Upper lobe of right lung (tissue), 1 donor: ENCODE data around the gene KCNJ13. TPM values are rescaled to one million over a fixed set of nuclear protein-coding genes. Genes with fewer than 3 reads are reported as not detected.

ENCODE experiments used
- ATAC-seq: fragments of 200-7000 bp; cut with Tn5 transposase; one replicate; pipeline ENCODE4 v1.9.1; 2020; ENCODE audit warnings: mild to moderate bottlenecking, moderate library complexity
- DNase-seq: peaks from one replicate; pipeline ENCODE4 v3.0.0-alpha.2; 2020
- H3K27ac ChIP-seq: fragments of 200-600 bp; one replicate; pipeline ENCODE4 v1.8.0; 2022
- H3K27me3 ChIP-seq: fragments of 200-600 bp; one replicate; pipeline ENCODE4 v1.8.0; 2022; ENCODE audit warnings: mild to moderate bottlenecking
- H3K36me3 ChIP-seq: fragments of 200-600 bp; one replicate; pipeline ENCODE4 v1.8.0; 2022
- H3K4me1 ChIP-seq: fragments of 200-600 bp; one replicate; pipeline ENCODE4 v1.8.0; 2022
- H3K4me3 ChIP-seq: fragments of 200-600 bp; one replicate; pipeline ENCODE4 v1.8.0; 2022; ENCODE audit warnings: mild to moderate bottlenecking
- H3K9me3 ChIP-seq: fragments of 200-600 bp; one replicate; pipeline ENCODE4 v1.8.0; 2022
- intact Hi-C: fragments of 100-400 bp; cut with DNase I; formaldehyde crosslinking; loops from one replicate; pipeline ENCODE4 v1.11.0; 2022
- total RNA-seq: library from RNA; stranded (reverse); fragmentation: NEBNext Ultra II Directional; extraction: Animal tissue kit (Norgen Biotek cat#: 25700); gene quantifications from one replicate; pipeline ENCODE4 v1.2.1, GENCODE V29; 2021
- TF ChIP-seq, protein P1 (sequence below): fragments of 200-600 bp; IDR thresholded peaks from one replicate; pipeline ENCODE4 v1.8.0; 2022; ENCODE audit warnings: antibody characterized with exemption
- donor health status: DM: no; HTN: yes; CAD: no; lungs with severe emphysema.

The KCNJ13 gene
- total RNA-seq, 1 donor from 2014 or later: not detected

DNA sequence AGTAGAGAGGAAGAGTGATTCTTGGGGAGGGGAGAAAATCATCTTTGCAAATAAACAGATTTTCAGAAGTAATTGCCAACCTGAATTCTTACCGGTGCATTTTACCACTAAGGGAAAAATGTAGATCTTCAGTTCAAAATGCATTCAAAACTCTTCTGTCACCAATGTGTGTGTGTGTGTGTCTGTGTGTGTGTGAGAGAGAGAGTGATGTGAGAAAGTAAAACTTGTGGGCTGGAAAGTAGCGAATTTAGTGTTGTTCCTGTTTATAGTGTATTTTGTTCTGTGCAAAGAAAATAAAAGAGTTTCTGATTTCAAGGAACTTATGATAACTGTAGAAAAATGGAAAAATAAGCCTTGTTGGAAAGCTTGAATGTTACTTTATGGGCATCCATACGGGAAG lies 27.0 kb downstream of the KCNJ13 start:
- intact Hi-C loops: no loop called here
- ATAC-seq: no peak
- peaks cover 64% of the 10 kb centered on the region for H3K36me3 ChIP-seq

GRCh38 chr2:232748038-232748437 lies 28.3 kb downstream of the KCNJ13 start:
- intact Hi-C loops: no loop called here
- Histone ChIP-seq H3K27me3 (no peaks in the 10 kb centered on the region), H3K4me1 (no peaks in the 10 kb centered on the region), H3K36me3 (peaks cover 57% of the 10 kb centered on the region), H3K9me3 (no peaks in the 10 kb centered on the region), H3K27ac (no peak overlapping the region), H3K4me3 (no peak overlapping the region)
- TF ChIP-seq, protein P1, sequence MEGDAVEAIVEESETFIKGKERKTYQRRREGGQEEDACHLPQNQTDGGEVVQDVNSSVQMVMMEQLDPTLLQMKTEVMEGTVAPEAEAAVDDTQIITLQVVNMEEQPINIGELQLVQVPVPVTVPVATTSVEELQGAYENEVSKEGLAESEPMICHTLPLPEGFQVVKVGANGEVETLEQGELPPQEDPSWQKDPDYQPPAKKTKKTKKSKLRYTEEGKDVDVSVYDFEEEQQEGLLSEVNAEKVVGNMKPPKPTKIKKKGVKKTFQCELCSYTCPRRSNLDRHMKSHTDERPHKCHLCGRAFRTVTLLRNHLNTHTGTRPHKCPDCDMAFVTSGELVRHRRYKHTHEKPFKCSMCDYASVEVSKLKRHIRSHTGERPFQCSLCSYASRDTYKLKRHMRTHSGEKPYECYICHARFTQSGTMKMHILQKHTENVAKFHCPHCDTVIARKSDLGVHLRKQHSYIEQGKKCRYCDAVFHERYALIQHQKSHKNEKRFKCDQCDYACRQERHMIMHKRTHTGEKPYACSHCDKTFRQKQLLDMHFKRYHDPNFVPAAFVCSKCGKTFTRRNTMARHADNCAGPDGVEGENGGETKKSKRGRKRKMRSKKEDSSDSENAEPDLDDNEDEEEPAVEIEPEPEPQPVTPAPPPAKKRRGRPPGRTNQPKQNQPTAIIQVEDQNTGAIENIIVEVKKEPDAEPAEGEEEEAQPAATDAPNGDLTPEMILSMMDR: no peak
- ATAC-seq (no peak), DNase-seq (no peak)

More for the DNA sequence above, 27.0 kb downstream of the KCNJ13 start:
- no peaks in the 10 kb centered on the region for H3K27me3 ChIP-seq
- no peak overlapping the region for H3K27ac ChIP-seq
- TF ChIP-seq, protein P1: no peak
- DNase-seq: no peak
- H3K4me3 ChIP-seq: no peak overlapping the region
- no peaks in the 10 kb centered on the region for H3K4me1 ChIP-seq
- H3K9me3 ChIP-seq: no peaks in the 10 kb centered on the region

- TF ChIP-seq, protein P1: no peak
- intact Hi-C loops: no loop called here
- DNase-seq: no peak
Observed at GRCh38 chr2:232744963-232745362, 31.4 kb downstream of the KCNJ13 start.

GRCh38 chr2:232741972-232742371 lies 34.4 kb downstream of the KCNJ13 start:
- no peaks in the 10 kb centered on the region for H3K27me3 ChIP-seq
- DNase-seq: no peak
- intact Hi-C loops: no loop called here
- no peak overlapping the region for H3K4me3 ChIP-seq
- H3K4me1 ChIP-seq: no peaks in the 10 kb centered on the region
- no peaks in the 10 kb centered on the region for H3K9me3 ChIP-seq
- H3K27ac ChIP-seq: no peak overlapping the region
- ATAC-seq: no peak
- H3K36me3 ChIP-seq: peaks cover 18% of the 10 kb centered on the region
- TF ChIP-seq, protein P1: no peak

More at GRCh38 chr2:232744963-232745362, 31.4 kb downstream of the KCNJ13 start:
- Histone ChIP-seq H3K4me3 (no peak overlapping the region), H3K27ac (no peak overlapping the region), H3K9me3 (no peaks in the 10 kb centered on the region), H3K36me3 (peaks cover 29% of the 10 kb centered on the region), H3K27me3 (no peaks in the 10 kb centered on the region), H3K4me1 (no peaks in the 10 kb centered on the region)
- no peak for ATAC-seq

DNA sequence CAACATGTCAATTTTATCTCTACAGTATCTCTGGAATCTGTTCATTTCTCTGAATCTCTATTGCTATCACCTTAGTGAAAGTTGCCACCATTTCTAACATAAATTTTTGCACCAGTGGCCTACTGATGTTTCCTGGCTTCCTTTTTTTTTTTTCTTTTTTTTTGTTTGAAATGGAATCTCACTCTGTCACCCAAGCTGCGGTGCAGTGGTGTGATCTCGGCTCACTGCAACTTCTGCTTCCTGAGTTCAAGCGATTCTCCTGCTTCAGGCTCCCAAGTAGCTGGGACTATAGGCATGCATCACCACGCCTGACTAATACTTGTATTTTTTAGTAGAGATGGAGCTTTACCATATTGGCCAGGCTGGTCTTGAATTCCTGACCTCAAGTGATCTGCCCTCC lies 35.1 kb downstream of the KCNJ13 start:
- Histone ChIP-seq H3K27ac (no peak overlapping the region), H3K9me3 (no peaks in the 10 kb centered on the region), H3K4me1 (no peaks in the 10 kb centered on the region), H3K27me3 (no peaks in the 10 kb centered on the region), H3K36me3 (peaks cover 25% of the 10 kb centered on the region), H3K4me3 (no peak overlapping the region)
- ATAC-seq (no peak), DNase-seq (no peak)
- intact Hi-C loops: no loop called here
- TF ChIP-seq, protein P1: no peak

- TF ChIP-seq, protein P1: no peak
- no peaks in the 10 kb centered on the region for H3K9me3 ChIP-seq
- no peak for DNase-seq
- ATAC-seq: no peak
- H3K27ac ChIP-seq: no peak overlapping the region
- peaks cover 47% of the 10 kb centered on the region for H3K36me3 ChIP-seq
- no peaks in the 10 kb centered on the region for H3K4me1 ChIP-seq
- no peaks in the 10 kb centered on the region for H3K27me3 ChIP-seq
- intact Hi-C loops: no loop called here
- no peak overlapping the region for H3K4me3 ChIP-seq
Observed at GRCh38 chr2:232731470-232731869, 44.9 kb downstream of the KCNJ13 start.
